Measurements from ENCODE around the gene OGDH. TPM values are rescaled to one million over a fixed set of nuclear protein-coding genes. Genes with fewer than 3 reads are reported as not detected.
A peak's percentile ranks its signal among the peaks of the same experiment; 100 is the strongest.

OGDH gene
- total and polyA plus RNA-seq, 2 of the 4 experiments (the other 2 are of a cell fraction): 47.4 to 56.5 TPM

GRCh38 chr7:44634187-44634838, 27.9 kb downstream of the OGDH start:
- Histone ChIP-seq H3K9me1 (ENCODE audit: insufficient read depth, low read length) (peaks cover 45% of the 10 kb centered on the region), H3K23ac (ENCODE audit: low read depth, low read length) (no peak overlapping the region), H2BK120ac (ENCODE audit: low read depth, low read length) (peak overlapping the region; percentile 15; the same call in 1 of the 2 replicates), H3K4me3 (ENCODE audit: insufficient read depth, low read depth, low read length) (no peak overlapping the region), H3K27me3 (ENCODE audit: control insufficient read depth, insufficient read depth, low read length) (no peaks in the 10 kb centered on the region), H3K9ac (ENCODE audit: low read depth, low read length) (no peak overlapping the region), H3K56ac (ENCODE audit: extremely low read depth, insufficient read depth, low read length) (no peak overlapping the region), H2BK15ac (ENCODE audit: low read depth, low read length) (peak overlapping the region; percentile 32; the same call in 1 of the 3 replicates), H4K5ac (ENCODE audit: low read depth, low read length) (peak overlapping the region; percentile 56), H3K4ac (ENCODE audit: low read depth, low read length) (peak overlapping the region; percentile 69), H3K9me3 (ENCODE audit: control insufficient read depth, insufficient read depth, low read length) (no peaks in the 10 kb centered on the region), H3K18ac (ENCODE audit: low read depth, low read length) (peak overlapping the region; percentile 70), H3K36me3 (ENCODE audit: control insufficient read depth, insufficient read depth, low read length) (peaks cover 3% of the 10 kb centered on the region; the same call in 1 of the 2 replicates), H4K91ac (ENCODE audit: insufficient read depth, low read depth, low read length) (no peak overlapping the region), H2AFZ (replicated peaks; ENCODE audit: low read length, poor library complexity) (no peak overlapping the region), H2BK5ac (ENCODE audit: low read depth, low read length, poor library complexity, severe bottlenecking) (peak overlapping the region; percentile 25), H3K4me1 (ENCODE audit: control insufficient read depth, insufficient read depth, low read length) (peaks cover 41% of the 10 kb centered on the region), H2BK20ac (ENCODE audit: low read depth, low read length) (no peak overlapping the region), H4K20me1 (ENCODE audit: insufficient read depth, low read length) (peaks cover 7% of the 10 kb centered on the region; the same call in 1 of the 2 replicates), H3K79me1 (ENCODE audit: low read depth in 1 of 2, low read length in 2 of 2) (peaks cover 20 to 77% of the 10 kb centered on the region in 2 experiments; a peak in 3 of 4 replicates), H2AK5ac (ENCODE audit: low read depth, low read length) (peak overlapping the region; percentile 37; the same call in 1 of the 2 replicates), H2AK9ac (replicated peaks; ENCODE audit: low read depth, low read length, poor library complexity) (peak overlapping the region; percentile 42), H3K27ac (ENCODE audit: insufficient read depth, low read length) (peak overlapping the region; percentile 57; the same call in 1 of the 2 replicates), H3K4me2 (ENCODE audit: low read depth, low read length) (no peak overlapping the region), H3K14ac (replicated peaks; ENCODE audit: low read depth, low read length) (no peak overlapping the region; the same call in 1 of the 2 replicates), H4K8ac (ENCODE audit: low read depth in 2 of 2, low read length in 2 of 2) (peak overlapping the region in 1 of 2 experiments; percentile 37; a peak in 1 of 4 replicates)
- ATAC-seq (ENCODE audit: low read depth): no peak
- ChIA-PET POLR2A (ENCODE audit: unreplicated experiment) (no interaction called here), CTCF (interaction anchor here (1.3 kb wide), 1 partner anchor 157 kb away, joined by 4 read pairs; no protein-coding TSS in a partner anchor)
- in situ Hi-C loops (cut with MboI; ENCODE audit: low sequenced_read_pairs): no loop called here
- peak; percentile 25 for DNase-seq
- dilution Hi-C loops (cut with HindIII; ENCODE audit: low sequenced_read_pairs, unreplicated experiment): no loop called here
- no TSS peak for BruUV-seq (replicated peaks)
- WGBS, 2 experiments (ENCODE audit: extremely low coverage in 2 of 2, insufficient read length in 1 of 2): no CpG with 5 or more reads among the region's 5 CpGs
- intact Hi-C loops (cut with micrococcal nuclease): no loop called here
- no peak for TF ChIP-seq CTCF (conservative IDR thresholded peaks at IDR 0.05; ENCODE audit: low read depth, low read length)
- TF ChIP-seq ELK1 (IDR thresholded peaks at IDR 0.05; ENCODE audit: borderline replicate concordance, low read depth, low read length): no peak
- TF ChIP-seq FOS (IDR thresholded peaks at IDR 0.05; ENCODE audit: low read depth, low read length): no peak
- no peak for TF ChIP-seq CHD1 (IDR thresholded peaks at IDR 0.05; ENCODE audit: low read depth, low read length)
- no peak for TF ChIP-seq RCOR1 (IDR thresholded peaks at IDR 0.05; ENCODE audit: insufficient replicate concordance, low read length)
- no peak for TF ChIP-seq SMC3 (IDR thresholded peaks at IDR 0.05; ENCODE audit: low read depth, low read length)
- no peak for TF ChIP-seq RAD21 (IDR thresholded peaks at IDR 0.05; ENCODE audit: low read length)
- no peak for TF ChIP-seq POLR2A (IDR thresholded peaks at IDR 0.05; ENCODE audit: low read depth, low read length)
- no peak for TF ChIP-seq MXI1 (IDR thresholded peaks at IDR 0.05; ENCODE audit: borderline replicate concordance, low read depth, low read length)
- no peak for TF ChIP-seq CEBPB (IDR thresholded peaks at IDR 0.05; ENCODE audit: low read depth, low read length)
- no peak for TF ChIP-seq RFX5 (IDR thresholded peaks at IDR 0.05; ENCODE audit: low read depth, low read length)
- TF ChIP-seq NFE2L2 (IDR thresholded peaks at IDR 0.05; ENCODE audit: low read depth, low read length): no peak
- no peak for TF ChIP-seq MAFK (IDR thresholded peaks at IDR 0.05; ENCODE audit: low read depth, low read length)
- no peak for TF ChIP-seq MAZ (IDR thresholded peaks at IDR 0.05; ENCODE audit: borderline replicate concordance, low read depth, low read length)
- no peak for TF ChIP-seq USF2 (IDR thresholded peaks at IDR 0.05; ENCODE audit: low read depth, low read length)

Data from IMR-90 (cell line).